Upper lobe of left lung (tissue), 4 donors: ENCODE measurements around the gene PRKCQ.

Experiments used
- POLR2A ChIP-seq, 4 donors: fragments of 450-650 bp; IDR thresholded peaks; one replicate each; pipeline ENCODE4 v1.5.1; 2016 to 2017; ENCODE audit warnings: antibody characterized with exemption in 4 of 4, mild to moderate bottlenecking in 2 of 4
- POLR2AphosphoS5 ChIP-seq, 2 donors: sonication (generic); formaldehyde crosslinking; IDR thresholded peaks; one replicate each; pipeline ENCODE4 v1.5.1; 2017; ENCODE audit warnings: antibody characterized with exemption in 2 of 2
- TF ChIP-seq, protein P1 (sequence below), 6 experiments: fragments of 450-650 bp in 4 of 6; fragments of 200-600 bp in 2 of 6; sonication (generic) in 2 of 6; IDR thresholded peaks; one replicate each; pipeline ENCODE4 v1.5.1; 2016 to 2019; ENCODE audit warnings: antibody characterized with exemption in 6 of 6

- TF ChIP-seq POLR2AphosphoS5 (IDR thresholded peaks at IDR 0.05) (no peak), POLR2A (IDR thresholded peaks at IDR 0.05) (no peak)
- TF ChIP-seq, protein P1, sequence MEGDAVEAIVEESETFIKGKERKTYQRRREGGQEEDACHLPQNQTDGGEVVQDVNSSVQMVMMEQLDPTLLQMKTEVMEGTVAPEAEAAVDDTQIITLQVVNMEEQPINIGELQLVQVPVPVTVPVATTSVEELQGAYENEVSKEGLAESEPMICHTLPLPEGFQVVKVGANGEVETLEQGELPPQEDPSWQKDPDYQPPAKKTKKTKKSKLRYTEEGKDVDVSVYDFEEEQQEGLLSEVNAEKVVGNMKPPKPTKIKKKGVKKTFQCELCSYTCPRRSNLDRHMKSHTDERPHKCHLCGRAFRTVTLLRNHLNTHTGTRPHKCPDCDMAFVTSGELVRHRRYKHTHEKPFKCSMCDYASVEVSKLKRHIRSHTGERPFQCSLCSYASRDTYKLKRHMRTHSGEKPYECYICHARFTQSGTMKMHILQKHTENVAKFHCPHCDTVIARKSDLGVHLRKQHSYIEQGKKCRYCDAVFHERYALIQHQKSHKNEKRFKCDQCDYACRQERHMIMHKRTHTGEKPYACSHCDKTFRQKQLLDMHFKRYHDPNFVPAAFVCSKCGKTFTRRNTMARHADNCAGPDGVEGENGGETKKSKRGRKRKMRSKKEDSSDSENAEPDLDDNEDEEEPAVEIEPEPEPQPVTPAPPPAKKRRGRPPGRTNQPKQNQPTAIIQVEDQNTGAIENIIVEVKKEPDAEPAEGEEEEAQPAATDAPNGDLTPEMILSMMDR (IDR thresholded peaks at IDR 0.05), result no peak
Measured at GRCh38 chr10:6593241-6593671, 13.2 kb upstream of the PRKCQ start.
